H9 (cell line): Measurements from ENCODE around the gene CCDC141. TPM values are rescaled to one million over a fixed set of nuclear protein-coding genes. Genes with fewer than 3 reads are reported as not detected.

Experiments used
- DNase-seq: peaks from one replicate; pipeline ENCODE4 v3.0.0-alpha.2; 2017
- H2AFZ ChIP-seq: one replicate; pipeline ENCODE4 v1.6.1; 2013; ENCODE audit warnings: mild to moderate bottlenecking, low read length, control low read depth, moderate library complexity
- H2AK5ac ChIP-seq: 2 replicates; pipeline ENCODE4 v1.6.1; 2013; ENCODE audit warnings: low read length, control low read depth, mixed read lengths; ENCODE audit not compliant: insufficient read length
- H2BK120ac ChIP-seq: one replicate; pipeline ENCODE4 v1.6.1; 2013; ENCODE audit warnings: low read depth, mild to moderate bottlenecking, low read length, control low read depth, inconsistent platforms; ENCODE audit not compliant: poor library complexity, severe bottlenecking
- H2BK12ac ChIP-seq: 2 replicates; pipeline ENCODE4 v1.6.1; 2013; ENCODE audit warnings: low read length, control low read depth, mixed read lengths, low read depth; ENCODE audit not compliant: insufficient read length
- H2BK15ac ChIP-seq: 2 replicates; pipeline ENCODE4 v1.6.1; 2013; ENCODE audit warnings: low read depth, low read length, control low read depth
- H2BK20ac ChIP-seq: one replicate; pipeline ENCODE4 v1.6.1; 2013; ENCODE audit warnings: low read depth, mild to moderate bottlenecking, low read length, control low read depth, inconsistent platforms; ENCODE audit not compliant: poor library complexity, severe bottlenecking
- H2BK5ac ChIP-seq: 2 replicates; pipeline ENCODE4 v1.6.1; 2013; ENCODE audit warnings: low read length, control low read depth, mixed read lengths; ENCODE audit not compliant: insufficient read length
- H3K14ac ChIP-seq: 2 replicates; pipeline ENCODE4 v1.6.1; 2013; ENCODE audit warnings: low read length, control low read depth; ENCODE audit not compliant: insufficient read depth
- H3K18ac ChIP-seq: 2 replicates; pipeline ENCODE4 v1.6.1; 2013; ENCODE audit warnings: low read depth, mild to moderate bottlenecking, mixed read lengths, low read length, control low read depth; ENCODE audit not compliant: insufficient read length
- H3K23ac ChIP-seq: 2 replicates; pipeline ENCODE4 v1.6.1; 2013; ENCODE audit warnings: low read length, control low read depth, mixed read lengths, low read depth; ENCODE audit not compliant: insufficient read length
- H3K23me2 ChIP-seq: 2 replicates; pipeline ENCODE4 v1.6.1; 2013; ENCODE audit warnings: low read depth, mild to moderate bottlenecking, mixed read lengths, low read length, control low read depth; ENCODE audit not compliant: insufficient read length, poor library complexity, severe bottlenecking
- H3K27ac ChIP-seq: 2 replicates; pipeline ENCODE4 v1.5.1; 2013; ENCODE audit warnings: low read length, control low read depth, mixed read lengths, low read depth; ENCODE audit not compliant: insufficient read length
- H3K27me3 ChIP-seq: 2 replicates; pipeline ENCODE4 v1.6.1; 2013; ENCODE audit warnings: low read length, control low read depth, inconsistent platforms; ENCODE audit not compliant: insufficient read depth
- H3K4ac ChIP-seq: 2 replicates; pipeline ENCODE4 v1.6.1; 2013; ENCODE audit warnings: low read depth, mild to moderate bottlenecking, control low read depth, inconsistent platforms, low read length, moderate library complexity
- H3K4me1 ChIP-seq: 2 replicates; pipeline ENCODE4 v1.6.1; 2013; ENCODE audit warnings: low read length, control low read depth, inconsistent platforms; ENCODE audit not compliant: insufficient read depth
- H3K4me2 ChIP-seq: 2 replicates; pipeline ENCODE4 v1.6.1; 2013; ENCODE audit warnings: low read length, control low read depth, mixed read lengths; ENCODE audit not compliant: insufficient read length, insufficient read depth
- H3K56ac ChIP-seq: 2 replicates; pipeline ENCODE4 v1.6.1; 2013; ENCODE audit warnings: low read depth, mild to moderate bottlenecking, mixed read lengths, low read length, control low read depth; ENCODE audit not compliant: insufficient read length
- H3K79me1 ChIP-seq: 2 replicates; pipeline ENCODE4 v1.6.1; 2013; ENCODE audit warnings: low read depth, mild to moderate bottlenecking, moderate library complexity, low read length, control low read depth, inconsistent platforms; ENCODE audit not compliant: insufficient read depth, poor library complexity, severe bottlenecking
- H3K79me2 ChIP-seq: 2 replicates; pipeline ENCODE4 v1.6.1; 2013; ENCODE audit warnings: low read length, control low read depth, inconsistent platforms; ENCODE audit not compliant: insufficient read depth
- H3K9ac ChIP-seq: 2 replicates; pipeline ENCODE4 v1.6.1; 2013; ENCODE audit warnings: low read length, control low read depth, mixed read lengths; ENCODE audit not compliant: insufficient read length; ENCODE audit errors: extremely low read depth
- H3K9me3 ChIP-seq: one replicate; pipeline ENCODE4 v1.6.1; 2013; ENCODE audit warnings: low read depth, low read length, inconsistent platforms; ENCODE audit not compliant: control insufficient read depth
- H3T11ph ChIP-seq: one replicate; pipeline ENCODE4 v1.6.1; 2013; ENCODE audit warnings: mild to moderate bottlenecking, low read length, control low read depth, inconsistent platforms
- H4K20me1 ChIP-seq: one replicate; pipeline ENCODE4 v1.6.1; 2013; ENCODE audit not compliant: control insufficient read depth, insufficient read length, insufficient read depth
- H4K5ac ChIP-seq: 2 replicates; pipeline ENCODE4 v1.6.1; 2013; ENCODE audit warnings: low read depth, mild to moderate bottlenecking, mixed read lengths, low read length, control low read depth; ENCODE audit not compliant: insufficient read length
- H4K8ac ChIP-seq: replicated peaks from 2 replicates; pipeline ENCODE4 v1.6.1; 2013; ENCODE audit warnings: low read length, control low read depth, mixed read lengths, low read depth; ENCODE audit not compliant: insufficient read length
- H4K91ac ChIP-seq: 2 replicates; pipeline ENCODE4 v1.6.1; 2013; ENCODE audit warnings: low read depth, mild to moderate bottlenecking, moderate library complexity, mixed read lengths, low read length, control low read depth; ENCODE audit not compliant: insufficient read length
- H3K27ac Mint-ChIP-seq, 3 experiments: 2 replicates in 2 of 3; 3 replicates in 1 of 3; pipeline ENCODE4 v1.8.0; 2020 to 2021; ENCODE audit warnings: mixed read lengths in 3 of 3, mild to moderate bottlenecking in 1 of 3, moderate library complexity in 1 of 3
- H3K27me3 Mint-ChIP-seq: 2 replicates; pipeline ENCODE4 v1.8.0; 2021; ENCODE audit warnings: low read depth, mild to moderate bottlenecking, moderate library complexity, mixed read lengths
- H3K36me3 Mint-ChIP-seq, 3 experiments: 2 replicates in 2 of 3; 3 replicates in 1 of 3; pipeline ENCODE4 v1.8.0; 2020 to 2021; ENCODE audit warnings: low read depth in 3 of 3, mixed read lengths in 3 of 3; ENCODE audit not compliant: insufficient read depth in 1 of 3
- H3K4me1 Mint-ChIP-seq, 2 experiments: 2 replicates each; pipeline ENCODE4 v1.8.0; 2020; ENCODE audit warnings: mixed read lengths in 2 of 2
- H3K4me3 Mint-ChIP-seq, 2 experiments: 2 replicates in 1 of 2; 3 replicates in 1 of 2; pipeline ENCODE4 v1.8.0; 2020 to 2021; ENCODE audit warnings: mild to moderate bottlenecking in 2 of 2, mixed read lengths in 2 of 2, moderate library complexity in 1 of 2
- H3K9me3 Mint-ChIP-seq, 2 experiments: 2 replicates in 1 of 2; 3 replicates in 1 of 2; pipeline ENCODE4 v1.8.0; 2020; ENCODE audit warnings: mild to moderate bottlenecking in 2 of 2, mixed read lengths in 2 of 2, moderate library complexity in 1 of 2
- CTCF ChIP-seq: fragments of 200-600 bp; sonication (generic); conservative IDR thresholded peaks from 3 replicates; pipeline ENCODE4 v1.8.0; 2021; ENCODE audit warnings: antibody characterized with exemption, mild to moderate bottlenecking
- WGBS: extraction: QIAGEN DNeasy Blood & Tissue Kit; methylation state at CpG from one replicate; pipeline ENCODE4 v1.1.7; 2013; ENCODE audit warnings: missing lambda C conversion rate, low lambda C conversion rate, mixed read lengths; ENCODE audit not compliant: insufficient read length; ENCODE audit errors: extremely low coverage; 5-methylcytosine and 5-hydroxymethylcytosine counted together
- total RNA-seq: library from RNA; stranded (reverse); gene quantifications from 2 replicates; pipeline ENCODE4 v1.2.1, GENCODE V29; 2021

Gene CCDC141
- total RNA-seq, 1 experiment from 2014 or later: 1.0 TPM

- H3K14ac ChIP-seq: no peak overlapping the region
- H3K9me3 ChIP-seq: no peaks in the 10 kb centered on the region
- no peak overlapping the region for H2AFZ ChIP-seq
- H4K91ac ChIP-seq: no peak overlapping the region
- peaks cover 2% of the 10 kb centered on the region; the same call in 1 of the 2 replicates for H3K4me1 ChIP-seq
- H3K4me1 Mint-ChIP-seq: peaks cover 21 to 22% of the 10 kb centered on the region in 2 experiments
- H4K20me1 ChIP-seq: no peaks in the 10 kb centered on the region
- no peak overlapping the region for H3K27ac ChIP-seq
- H3K27me3 Mint-ChIP-seq: no peaks in the 10 kb centered on the region; the same call in 1 of the 2 replicates
- H4K5ac ChIP-seq: no peak overlapping the region
- no peak overlapping the region for H3K4ac ChIP-seq
- no peak overlapping the region for H4K8ac ChIP-seq
- H3K4me3 Mint-ChIP-seq: no peak overlapping the region
- no peaks in the 10 kb centered on the region for H3K23me2 ChIP-seq
- no peak overlapping the region for H3K23ac ChIP-seq
- H3K56ac ChIP-seq: no peak overlapping the region
- no peaks in the 10 kb centered on the region for H3K27me3 ChIP-seq
- no peak overlapping the region for H2BK15ac ChIP-seq
- peaks cover 0 to 7% (median 5%) of the 10 kb centered on the region in 3 experiments; a peak in 4 of 7 replicates for H3K36me3 Mint-ChIP-seq
- no peak overlapping the region for H2AK5ac ChIP-seq
- no peak for TF ChIP-seq CTCF
- no peak for DNase-seq
- no peaks in the 10 kb centered on the region for H3K79me2 ChIP-seq
- no peak overlapping the region for H3K9ac ChIP-seq
- H2BK12ac ChIP-seq: no peak overlapping the region
- no CpG with 5 or more reads among the region's 4 CpGs for WGBS
- H2BK20ac ChIP-seq: no peak overlapping the region
- no peaks in the 10 kb centered on the region for H3K9me3 Mint-ChIP-seq
- H2BK120ac ChIP-seq: no peak overlapping the region
- peak overlapping the region; percentile 8 for H3K4me2 ChIP-seq
- H3K79me1 ChIP-seq: no peaks in the 10 kb centered on the region
- H3K18ac ChIP-seq: no peak overlapping the region
- peak overlapping the region in 1 of 3 experiments; percentile 49; a peak in 3 of 7 replicates for H3K27ac Mint-ChIP-seq
- H3T11ph ChIP-seq: no peak overlapping the region
- H2BK5ac ChIP-seq: no peak overlapping the region
These were observed 763 bp downstream of the CCDC141 start for GRCh38 chr2:179049203-179049545.
